K562 (cell line): ENCODE results near the gene CPLX1.

Source experiments
- CTCF ChIP-seq, 3 experiments: IDR thresholded peaks in 2 of 3; conservative IDR thresholded peaks in 1 of 3; 2 replicates each; pipeline ENCODE4 v1.5.1; 2011 to 2012; ENCODE audit warnings: low read length in 3 of 3, mild to moderate bottlenecking in 3 of 3, control low read depth in 2 of 3, improper control_type of control experiment in 1 of 3, inconsistent platforms in 1 of 3, low read depth in 1 of 3, mixed read lengths in 1 of 3, moderate library complexity in 1 of 3; ENCODE audit not compliant: insufficient read depth in 2 of 3
- E2F5 ChIP-seq: sonication (generic); formaldehyde crosslinking; IDR thresholded peaks from 2 replicates; pipeline ENCODE4 v1.8.0; 2022; ENCODE audit warnings: mild to moderate bottlenecking, missing genetic modification reagents
- ELF4 ChIP-seq: fragments of 450-650 bp; formaldehyde crosslinking; IDR thresholded peaks from 2 replicates; pipeline ENCODE4 v1.4.0; 2022; ENCODE audit warnings: missing genetic modification characterization
- PML ChIP-seq: IDR thresholded peaks from 2 replicates; pipeline ENCODE4 v1.6.1; 2012; ENCODE audit warnings: low read length, inconsistent platforms
- POU5F1 ChIP-seq: fragments of 150-350 bp; IDR thresholded peaks from 2 replicates; pipeline ENCODE4 v1.6.1; 2014; ENCODE audit warnings: borderline replicate concordance, low read length, low read depth, mild to moderate bottlenecking; ENCODE audit not compliant: partially characterized antibody
- ZNF639 ChIP-seq, 2 experiments: fragments of 200-800 bp in 1 of 2; sonication (Bioruptor generic) in 1 of 2; sonication (generic) in 1 of 2; formaldehyde crosslinking in 1 of 2; IDR thresholded peaks in 1 of 2; conservative IDR thresholded peaks in 1 of 2; 2 replicates each; pipeline versions ENCODE4 v1.5.0 to v1.6.1; 2016 to 2020; ENCODE audit warnings: missing compliant biosample characterization in 1 of 2, missing genetic modification characterization in 1 of 2, missing genetic modification reagents in 1 of 2

GRCh38 chr4:747546-748170 lies 78.3 kb downstream of the CPLX1 start:
- TF ChIP-seq ZNF639 (CRISPR knock-in tag; conservative IDR thresholded peaks at IDR 0.05 in 1 of 2, IDR thresholded peaks at IDR 0.05 in 1 of 2): no peak
- TF ChIP-seq CTCF (IDR thresholded peaks at IDR 0.05 in 2 of 3, conservative IDR thresholded peaks at IDR 0.05 in 1 of 3; ENCODE audit: insufficient read depth in 2 of 3, low read depth in 1 of 3, low read length in 3 of 3): no peak
- no peak for TF ChIP-seq POU5F1
- TF ChIP-seq E2F5 (CRISPR knock-in tag): no peak
- TF ChIP-seq PML: no peak
- no peak for TF ChIP-seq ELF4
